Astrocyte (in vitro differentiated cells and primary cell): ENCODE data around the gene CLDN17.

ENCODE experiments used
- EZH2 ChIP-seq: IDR thresholded peaks from 2 replicates; pipeline ENCODE4 v1.6.1; 2012; ENCODE audit warnings: mild to moderate bottlenecking, low read length, inconsistent platforms; ENCODE audit not compliant: insufficient read depth
- TF ChIP-seq, protein P1 (sequence below): IDR thresholded peaks from 2 replicates; pipeline ENCODE4 v1.5.1; 2011; ENCODE audit warnings: low read depth, mild to moderate bottlenecking, inconsistent platforms, low read length, moderate library complexity; ENCODE audit not compliant: insufficient read depth

DNA sequence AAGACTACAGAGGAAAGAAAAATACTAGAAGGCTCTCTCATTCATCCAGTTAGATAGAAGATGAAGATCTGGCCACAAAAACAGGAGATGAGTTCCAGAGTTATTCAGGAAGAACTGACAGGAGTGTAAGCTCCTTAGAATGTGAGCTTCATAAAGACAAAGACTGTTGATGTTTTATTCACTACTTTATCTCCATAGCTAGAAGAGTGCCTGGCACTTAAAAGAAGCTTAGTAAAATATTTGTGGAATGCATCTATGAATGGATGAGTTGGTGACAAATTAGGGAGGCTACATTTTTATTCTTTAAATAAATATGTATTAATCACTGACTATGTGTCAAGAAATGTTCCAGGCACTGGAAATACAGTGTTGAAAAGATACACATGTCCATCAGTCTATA lies 13.8 kb downstream of the CLDN17 start:
- TF ChIP-seq, protein P1, sequence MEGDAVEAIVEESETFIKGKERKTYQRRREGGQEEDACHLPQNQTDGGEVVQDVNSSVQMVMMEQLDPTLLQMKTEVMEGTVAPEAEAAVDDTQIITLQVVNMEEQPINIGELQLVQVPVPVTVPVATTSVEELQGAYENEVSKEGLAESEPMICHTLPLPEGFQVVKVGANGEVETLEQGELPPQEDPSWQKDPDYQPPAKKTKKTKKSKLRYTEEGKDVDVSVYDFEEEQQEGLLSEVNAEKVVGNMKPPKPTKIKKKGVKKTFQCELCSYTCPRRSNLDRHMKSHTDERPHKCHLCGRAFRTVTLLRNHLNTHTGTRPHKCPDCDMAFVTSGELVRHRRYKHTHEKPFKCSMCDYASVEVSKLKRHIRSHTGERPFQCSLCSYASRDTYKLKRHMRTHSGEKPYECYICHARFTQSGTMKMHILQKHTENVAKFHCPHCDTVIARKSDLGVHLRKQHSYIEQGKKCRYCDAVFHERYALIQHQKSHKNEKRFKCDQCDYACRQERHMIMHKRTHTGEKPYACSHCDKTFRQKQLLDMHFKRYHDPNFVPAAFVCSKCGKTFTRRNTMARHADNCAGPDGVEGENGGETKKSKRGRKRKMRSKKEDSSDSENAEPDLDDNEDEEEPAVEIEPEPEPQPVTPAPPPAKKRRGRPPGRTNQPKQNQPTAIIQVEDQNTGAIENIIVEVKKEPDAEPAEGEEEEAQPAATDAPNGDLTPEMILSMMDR = no peak
- TF ChIP-seq EZH2 = no peak
